ENCODE results near the gene PLEKHM2. TPM values are rescaled to one million over a fixed set of nuclear protein-coding genes. Genes with fewer than 3 reads are reported as not detected.
A peak's percentile ranks its signal among the peaks of the same experiment; 100 is the strongest.

Gene PLEKHM2
- total RNA-seq, 1 experiment from 2014 or later: 45.9 TPM

GRCh38 chr1:15719381-15720120 lies 35.4 kb downstream of the PLEKHM2 start:
- H3K9ac ChIP-seq (ENCODE audit: extremely low read depth, insufficient read length, low read length): no peak overlapping the region
- H3K27ac Mint-ChIP-seq: peak overlapping the region in 2 of 3 experiments; percentile 29 to 37; a peak in 2 of 7 replicates
- WGBS (ENCODE audit: extremely low coverage, insufficient read length, low lambda C conversion rate): no CpG with 5 or more reads among the region's 12 CpGs

More at GRCh38 chr1:15719381-15720120, 35.4 kb downstream of the PLEKHM2 start:
- Histone ChIP-seq H2BK12ac (ENCODE audit: insufficient read length, low read depth, low read length) (no peak overlapping the region), H2AFZ (ENCODE audit: low read length) (no peak overlapping the region), H4K5ac (ENCODE audit: insufficient read length, low read depth, low read length) (no peak overlapping the region), H3K4me2 (ENCODE audit: insufficient read depth, insufficient read length, low read length) (no peak overlapping the region), H3K4ac (ENCODE audit: low read depth, low read length) (no peak overlapping the region), H2AK5ac (ENCODE audit: insufficient read length, low read length) (no peak overlapping the region), H3T11ph (ENCODE audit: low read length) (no peak overlapping the region), H3K79me1 (ENCODE audit: insufficient read depth, low read depth, low read length, poor library complexity, severe bottlenecking) (peaks cover 3% of the 10 kb centered on the region), H3K56ac (ENCODE audit: insufficient read length, low read depth, low read length) (no peak overlapping the region), H3K23ac (ENCODE audit: insufficient read length, low read depth, low read length) (no peak overlapping the region), H4K91ac (ENCODE audit: insufficient read length, low read depth, low read length) (no peak overlapping the region), H2BK15ac (ENCODE audit: low read depth, low read length) (no peak overlapping the region), H3K18ac (ENCODE audit: insufficient read length, low read depth, low read length) (no peak overlapping the region), H4K8ac (replicated peaks; ENCODE audit: insufficient read length, low read depth, low read length) (no peak overlapping the region), H3K9me3 (ENCODE audit: control insufficient read depth, low read depth, low read length) (no peaks in the 10 kb centered on the region), H3K79me2 (ENCODE audit: insufficient read depth, low read length) (no peaks in the 10 kb centered on the region), H3K23me2 (ENCODE audit: insufficient read length, low read depth, low read length, poor library complexity, severe bottlenecking) (no peaks in the 10 kb centered on the region), H4K20me1 (ENCODE audit: control insufficient read depth, insufficient read depth, insufficient read length) (no peaks in the 10 kb centered on the region), H3K4me1 (ENCODE audit: insufficient read depth, low read length) (no peaks in the 10 kb centered on the region), H2BK20ac (ENCODE audit: low read depth, low read length, poor library complexity, severe bottlenecking) (no peak overlapping the region), H3K27me3 (ENCODE audit: insufficient read depth, low read length) (no peaks in the 10 kb centered on the region), H2BK120ac (ENCODE audit: low read depth, low read length, poor library complexity, severe bottlenecking) (no peak overlapping the region), H3K14ac (ENCODE audit: insufficient read depth, low read length) (no peak overlapping the region), H2BK5ac (ENCODE audit: insufficient read length, low read length) (no peak overlapping the region), H3K27ac (ENCODE audit: insufficient read length, low read depth, low read length) (no peak overlapping the region)
- Mint-ChIP-seq H3K36me3 (ENCODE audit: insufficient read depth in 1 of 3, low read depth in 3 of 3) (peaks cover 17 to 54% (median 42%) of the 10 kb centered on the region in 3 experiments), H3K4me3 (no peak overlapping the region), H3K4me1 (0 out of 4 replicates have a peak, but pooled peaks cover 0 to 1% of the 10 kb centered on the region in 2 experiments), H3K27me3 (ENCODE audit: low read depth) (no peaks in the 10 kb centered on the region), H3K9me3 (no peaks in the 10 kb centered on the region)
- TF ChIP-seq, protein P1, sequence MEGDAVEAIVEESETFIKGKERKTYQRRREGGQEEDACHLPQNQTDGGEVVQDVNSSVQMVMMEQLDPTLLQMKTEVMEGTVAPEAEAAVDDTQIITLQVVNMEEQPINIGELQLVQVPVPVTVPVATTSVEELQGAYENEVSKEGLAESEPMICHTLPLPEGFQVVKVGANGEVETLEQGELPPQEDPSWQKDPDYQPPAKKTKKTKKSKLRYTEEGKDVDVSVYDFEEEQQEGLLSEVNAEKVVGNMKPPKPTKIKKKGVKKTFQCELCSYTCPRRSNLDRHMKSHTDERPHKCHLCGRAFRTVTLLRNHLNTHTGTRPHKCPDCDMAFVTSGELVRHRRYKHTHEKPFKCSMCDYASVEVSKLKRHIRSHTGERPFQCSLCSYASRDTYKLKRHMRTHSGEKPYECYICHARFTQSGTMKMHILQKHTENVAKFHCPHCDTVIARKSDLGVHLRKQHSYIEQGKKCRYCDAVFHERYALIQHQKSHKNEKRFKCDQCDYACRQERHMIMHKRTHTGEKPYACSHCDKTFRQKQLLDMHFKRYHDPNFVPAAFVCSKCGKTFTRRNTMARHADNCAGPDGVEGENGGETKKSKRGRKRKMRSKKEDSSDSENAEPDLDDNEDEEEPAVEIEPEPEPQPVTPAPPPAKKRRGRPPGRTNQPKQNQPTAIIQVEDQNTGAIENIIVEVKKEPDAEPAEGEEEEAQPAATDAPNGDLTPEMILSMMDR (conservative IDR thresholded peaks at IDR 0.05): no peak; the same call in 2 of the 3 replicates
- no peak for DNase-seq
